Vagina (tissue), 2 donors: ENCODE data around the gene MKRN2OS. TPM values are rescaled to one million over a fixed set of nuclear protein-coding genes. Genes with fewer than 3 reads are reported as not detected.

Experiments
- DNase-seq, 2 donors: peaks; one replicate each; pipeline ENCODE4 v3.0.0-alpha.2; 2017; ENCODE audit errors: extremely low spot score in 2 of 2
- H3K27ac ChIP-seq: fragments of 200-600 bp; sonication (generic); one replicate; pipeline ENCODE4 v1.5.1; 2019
- H3K27me3 ChIP-seq: fragments of 200-600 bp; sonication (generic); one replicate; pipeline ENCODE4 v1.5.1; 2019
- H3K36me3 ChIP-seq, 2 donors: fragments of 200-600 bp; sonication (generic); one replicate each; pipeline ENCODE4 v1.5.1; 2017 to 2019
- H3K4me1 ChIP-seq: fragments of 200-600 bp; sonication (generic); one replicate; pipeline ENCODE4 v1.5.1; 2019
- H3K4me3 ChIP-seq, 2 donors: fragments of 200-600 bp; sonication (generic); 1 replicate in 1 of 2; 2 replicates in 1 of 2; pipeline ENCODE4 v1.5.1; 2016 to 2019
- H3K9me3 ChIP-seq: fragments of 200-600 bp; sonication (generic); one replicate; pipeline ENCODE4 v1.5.1; 2019
- POLR2A ChIP-seq, 2 donors: fragments of 450-650 bp; IDR thresholded peaks; one replicate each; pipeline ENCODE4 v1.6.1; 2017; ENCODE audit warnings: antibody characterized with exemption in 2 of 2, mild to moderate bottlenecking in 2 of 2, moderate library complexity in 2 of 2
- POLR2AphosphoS5 ChIP-seq, 2 donors: sonication (generic); formaldehyde crosslinking; IDR thresholded peaks; one replicate each; pipeline ENCODE4 v1.9.0; 2017; ENCODE audit warnings: antibody characterized with exemption in 2 of 2, mild to moderate bottlenecking in 2 of 2, low read depth in 1 of 2; ENCODE audit not compliant: insufficient read depth in 1 of 2
- intact Hi-C: fragments of 100-400 bp; cut with DNase I; formaldehyde crosslinking; loops from one replicate; pipeline ENCODE4 v1.15.1; 2023
- total RNA-seq: library from RNA; depleted of rRNA; stranded (reverse); fragments of >200 nt; gene quantifications from one replicate; pipeline ENCODE4 v1.2.3, GENCODE V29; 2016
- TF ChIP-seq, protein P1 (sequence below), 3 experiments: fragments of 450-650 bp in 2 of 3; fragments of 200-600 bp in 1 of 3; sonication (generic) in 1 of 3; IDR thresholded peaks; one replicate each; pipeline ENCODE4 v1.5.1; 2017 to 2019; ENCODE audit warnings: antibody characterized with exemption in 3 of 3, mild to moderate bottlenecking in 2 of 3, moderate library complexity in 2 of 3

The MKRN2OS gene
- total RNA-seq, 1 donor from 2014 or later: not detected

DNA sequence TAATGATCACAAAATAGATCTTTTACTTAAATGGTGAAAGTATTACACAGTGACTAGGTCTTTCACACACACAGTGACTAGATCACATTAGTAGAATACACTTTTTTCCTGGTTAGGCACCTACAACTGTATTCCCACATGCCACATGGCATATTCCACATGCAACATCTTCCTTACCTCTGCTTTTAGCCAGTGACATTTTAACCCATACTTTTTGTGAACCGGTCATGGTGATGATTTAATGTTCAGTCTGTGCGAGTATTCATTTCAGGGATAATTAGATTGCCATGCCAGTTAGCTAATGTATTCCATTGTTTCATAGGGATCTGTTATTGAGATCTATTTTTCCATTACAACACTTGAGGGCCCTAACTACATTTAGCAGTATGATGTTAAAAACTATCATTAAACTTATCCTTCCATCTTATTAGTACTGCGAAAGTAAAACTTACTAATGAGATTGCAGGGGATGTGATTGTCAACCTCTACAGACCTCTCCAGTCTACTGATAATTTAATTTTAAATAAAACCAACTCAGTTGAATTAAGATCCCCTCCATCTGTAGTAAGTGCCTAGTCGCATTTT, 32.7 kb downstream of the MKRN2OS start:
- H3K4me1 ChIP-seq: peaks cover 20% of the 10 kb centered on the region
- no peaks in the 10 kb centered on the region for H3K27me3 ChIP-seq
- H3K4me3 ChIP-seq: no peak overlapping the region
- intact Hi-C loops: no loop called here
- no peaks in the 10 kb centered on the region for H3K9me3 ChIP-seq
- H3K27ac ChIP-seq: no peak overlapping the region
- H3K36me3 ChIP-seq: no peaks in the 10 kb centered on the region
- TF ChIP-seq POLR2A (IDR thresholded peaks at IDR 0.05): no peak
- TF ChIP-seq POLR2AphosphoS5 (IDR thresholded peaks at IDR 0.05; ENCODE audit: insufficient read depth in 1 of 2, low read depth in 1 of 2): no peak
- TF ChIP-seq, protein P1, sequence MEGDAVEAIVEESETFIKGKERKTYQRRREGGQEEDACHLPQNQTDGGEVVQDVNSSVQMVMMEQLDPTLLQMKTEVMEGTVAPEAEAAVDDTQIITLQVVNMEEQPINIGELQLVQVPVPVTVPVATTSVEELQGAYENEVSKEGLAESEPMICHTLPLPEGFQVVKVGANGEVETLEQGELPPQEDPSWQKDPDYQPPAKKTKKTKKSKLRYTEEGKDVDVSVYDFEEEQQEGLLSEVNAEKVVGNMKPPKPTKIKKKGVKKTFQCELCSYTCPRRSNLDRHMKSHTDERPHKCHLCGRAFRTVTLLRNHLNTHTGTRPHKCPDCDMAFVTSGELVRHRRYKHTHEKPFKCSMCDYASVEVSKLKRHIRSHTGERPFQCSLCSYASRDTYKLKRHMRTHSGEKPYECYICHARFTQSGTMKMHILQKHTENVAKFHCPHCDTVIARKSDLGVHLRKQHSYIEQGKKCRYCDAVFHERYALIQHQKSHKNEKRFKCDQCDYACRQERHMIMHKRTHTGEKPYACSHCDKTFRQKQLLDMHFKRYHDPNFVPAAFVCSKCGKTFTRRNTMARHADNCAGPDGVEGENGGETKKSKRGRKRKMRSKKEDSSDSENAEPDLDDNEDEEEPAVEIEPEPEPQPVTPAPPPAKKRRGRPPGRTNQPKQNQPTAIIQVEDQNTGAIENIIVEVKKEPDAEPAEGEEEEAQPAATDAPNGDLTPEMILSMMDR (IDR thresholded peaks at IDR 0.05): no peak
- DNase-seq: no peak

DNA sequence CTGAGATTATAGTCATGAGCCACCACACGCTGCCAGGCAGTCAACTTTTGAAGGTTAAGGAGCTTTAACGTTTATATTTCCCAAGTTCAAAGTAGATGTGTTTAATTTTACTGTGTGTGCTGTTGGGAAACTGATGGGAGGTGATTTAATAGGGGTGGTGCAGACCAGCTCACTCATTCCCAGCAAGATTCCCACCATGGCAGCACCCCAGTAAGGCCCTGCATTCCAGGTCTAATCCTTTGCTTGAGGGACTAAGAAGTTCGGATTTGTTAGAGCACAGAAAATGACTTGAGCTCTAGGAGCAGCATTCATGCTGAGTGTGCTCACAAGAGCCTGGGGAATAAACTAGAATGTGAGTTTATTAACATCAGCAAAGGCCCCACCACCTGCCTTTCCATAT, 35.8 kb downstream of the MKRN2OS start:
- TF ChIP-seq, protein P1 (IDR thresholded peaks at IDR 0.05): no peak
- TF ChIP-seq POLR2AphosphoS5 (IDR thresholded peaks at IDR 0.05; ENCODE audit: insufficient read depth in 1 of 2, low read depth in 1 of 2) (no peak), POLR2A (IDR thresholded peaks at IDR 0.05) (no peak)
- Histone ChIP-seq H3K4me3 (no peak overlapping the region), H3K36me3 (peaks cover 0 to 22% of the 10 kb centered on the region in 2 donors), H3K4me1 (peaks cover 27% of the 10 kb centered on the region), H3K27me3 (no peaks in the 10 kb centered on the region), H3K9me3 (no peaks in the 10 kb centered on the region), H3K27ac (peak overlapping the region; percentile 78)
- DNase-seq: no peak
- intact Hi-C loops: no loop called here

DNA sequence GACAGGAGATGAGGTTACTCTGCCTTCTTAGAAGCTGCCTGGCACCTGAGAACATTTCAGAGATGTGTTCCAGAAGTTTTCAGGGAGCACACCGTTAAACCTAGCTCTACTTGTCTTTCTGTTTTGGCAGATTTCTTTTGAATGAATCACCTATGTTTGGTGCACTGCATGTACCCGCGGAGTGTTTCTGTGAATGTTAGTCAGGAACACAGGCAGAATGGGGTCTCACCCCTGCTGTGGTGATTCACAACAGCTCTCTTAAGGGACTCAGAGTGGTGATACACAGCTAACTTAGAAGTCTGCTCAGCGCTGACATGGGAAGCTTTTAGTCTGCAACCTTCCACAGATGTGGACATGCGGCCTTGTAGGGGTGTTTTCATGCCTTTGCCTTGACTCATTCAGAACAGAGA, 37.0 kb downstream of the MKRN2OS start:
- Histone ChIP-seq H3K9me3 (no peaks in the 10 kb centered on the region), H3K27me3 (no peaks in the 10 kb centered on the region), H3K4me3 (no peak overlapping the region), H3K27ac (peak overlapping the region; percentile 78), H3K4me1 (peaks cover 27% of the 10 kb centered on the region), H3K36me3 (peaks cover 0 to 34% of the 10 kb centered on the region in 2 donors)
- intact Hi-C loops: no loop called here
- DNase-seq: peak in 1 of 2 donors; percentile 89
- peak in 1 of 2 donors; percentile 51 for TF ChIP-seq POLR2AphosphoS5 (IDR thresholded peaks at IDR 0.05; ENCODE audit: insufficient read depth in 1 of 2, low read depth in 1 of 2)
- TF ChIP-seq, protein P1 (IDR thresholded peaks at IDR 0.05): no peak

DNA sequence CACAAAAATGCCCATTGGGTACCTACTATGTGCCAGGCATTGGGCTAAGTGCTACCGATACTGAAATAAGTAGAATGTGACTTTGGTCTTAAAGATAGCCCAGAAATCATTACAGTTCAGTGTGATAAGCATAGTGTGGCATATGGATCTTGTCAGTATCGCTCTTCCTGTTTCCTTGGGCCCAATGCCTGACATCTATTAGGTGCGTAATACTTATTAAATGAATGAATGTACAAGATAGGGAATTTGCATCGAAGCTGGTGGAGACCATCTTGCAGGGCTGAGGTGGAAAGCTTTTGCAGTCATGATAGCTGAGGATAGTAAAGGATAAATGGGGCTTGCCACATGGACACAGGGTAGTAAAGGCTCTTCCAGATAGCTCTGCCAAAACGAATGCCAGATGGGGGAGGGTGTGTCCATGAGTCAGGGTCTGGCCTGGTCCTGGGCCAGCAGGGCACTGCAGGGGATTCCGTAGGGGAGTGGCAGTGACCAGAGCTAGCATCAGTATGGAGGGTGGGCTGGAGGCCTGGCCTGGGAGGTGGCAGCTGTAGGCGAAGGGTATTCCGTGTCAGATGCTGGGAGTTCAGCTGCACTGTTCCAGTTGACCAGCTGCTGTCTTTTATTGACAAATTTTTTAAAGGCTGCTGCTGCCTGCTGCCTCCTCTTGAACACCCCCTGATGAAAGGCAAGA, 37.6 kb downstream of the MKRN2OS start:
- Histone ChIP-seq H3K4me3 (no peak overlapping the region), H3K27me3 (no peaks in the 10 kb centered on the region), H3K9me3 (no peaks in the 10 kb centered on the region), H3K27ac (peak overlapping the region; percentile 78), H3K36me3 (peaks cover 0 to 36% of the 10 kb centered on the region in 2 donors), H3K4me1 (peaks cover 27% of the 10 kb centered on the region)
- intact Hi-C loops: no loop called here
- DNase-seq: no peak
- TF ChIP-seq POLR2A (IDR thresholded peaks at IDR 0.05): no peak
- TF ChIP-seq POLR2AphosphoS5 (IDR thresholded peaks at IDR 0.05; ENCODE audit: insufficient read depth in 1 of 2, low read depth in 1 of 2): peak in 1 of 2 donors; percentile 45
- TF ChIP-seq, protein P1 (IDR thresholded peaks at IDR 0.05): no peak

DNA sequence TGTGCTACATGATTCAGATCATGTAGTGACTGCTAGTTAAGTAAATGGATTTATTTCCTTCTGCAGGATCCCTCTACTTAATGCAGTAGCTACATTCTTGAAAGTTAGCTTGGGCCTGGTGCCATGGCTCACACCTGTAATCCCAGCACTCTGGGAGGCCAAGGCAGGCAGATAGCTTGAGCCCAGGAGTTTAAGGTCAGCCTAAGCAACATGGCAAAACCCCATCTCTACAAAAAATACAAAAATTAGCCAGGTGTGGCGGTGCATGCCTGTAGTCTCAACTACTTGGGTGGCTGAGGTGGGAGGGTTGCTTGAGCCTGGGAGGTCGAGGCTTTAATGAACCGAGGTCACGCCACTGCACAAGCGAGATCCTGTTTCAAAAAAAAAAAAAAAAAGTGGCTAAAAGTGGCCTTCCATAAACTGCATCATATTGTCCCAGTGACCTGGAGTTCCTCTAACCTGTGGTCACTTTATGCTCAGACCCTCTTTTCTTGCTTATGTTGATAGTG, 39.0 kb downstream of the MKRN2OS start:
- no peak overlapping the region for H3K27ac ChIP-seq
- TF ChIP-seq POLR2A (IDR thresholded peaks at IDR 0.05) (no peak), POLR2AphosphoS5 (IDR thresholded peaks at IDR 0.05; ENCODE audit: insufficient read depth in 1 of 2, low read depth in 1 of 2) (no peak)
- TF ChIP-seq, protein P1 (IDR thresholded peaks at IDR 0.05): no peak
- H3K9me3 ChIP-seq: no peaks in the 10 kb centered on the region
- no peak for DNase-seq
- H3K4me1 ChIP-seq: peaks cover 27% of the 10 kb centered on the region
- intact Hi-C loops: no loop called here
- no peaks in the 10 kb centered on the region for H3K27me3 ChIP-seq
- peaks cover 0 to 36% of the 10 kb centered on the region in 2 donors for H3K36me3 ChIP-seq
- H3K4me3 ChIP-seq: no peak overlapping the region
